SKM-1 (cell line): Measurements from ENCODE around the gene ZNF689.

Source experiments
- DNase-seq: peaks from one replicate; lab custom pipeline; 2025; ENCODE audit not compliant: unreplicated experiment; lab: John Stamatoyannopoulos, UW

Gene ZNF689

GRCh38 chr16:30609926-30610839, at the start of gene ZNF689:
TSS of gene ZNF689 (minus strand) at chr16:30610389. CDS start at chr16:30610041, 348 bp downstream.
- peak; percentile 93 for DNase-seq

DNA sequence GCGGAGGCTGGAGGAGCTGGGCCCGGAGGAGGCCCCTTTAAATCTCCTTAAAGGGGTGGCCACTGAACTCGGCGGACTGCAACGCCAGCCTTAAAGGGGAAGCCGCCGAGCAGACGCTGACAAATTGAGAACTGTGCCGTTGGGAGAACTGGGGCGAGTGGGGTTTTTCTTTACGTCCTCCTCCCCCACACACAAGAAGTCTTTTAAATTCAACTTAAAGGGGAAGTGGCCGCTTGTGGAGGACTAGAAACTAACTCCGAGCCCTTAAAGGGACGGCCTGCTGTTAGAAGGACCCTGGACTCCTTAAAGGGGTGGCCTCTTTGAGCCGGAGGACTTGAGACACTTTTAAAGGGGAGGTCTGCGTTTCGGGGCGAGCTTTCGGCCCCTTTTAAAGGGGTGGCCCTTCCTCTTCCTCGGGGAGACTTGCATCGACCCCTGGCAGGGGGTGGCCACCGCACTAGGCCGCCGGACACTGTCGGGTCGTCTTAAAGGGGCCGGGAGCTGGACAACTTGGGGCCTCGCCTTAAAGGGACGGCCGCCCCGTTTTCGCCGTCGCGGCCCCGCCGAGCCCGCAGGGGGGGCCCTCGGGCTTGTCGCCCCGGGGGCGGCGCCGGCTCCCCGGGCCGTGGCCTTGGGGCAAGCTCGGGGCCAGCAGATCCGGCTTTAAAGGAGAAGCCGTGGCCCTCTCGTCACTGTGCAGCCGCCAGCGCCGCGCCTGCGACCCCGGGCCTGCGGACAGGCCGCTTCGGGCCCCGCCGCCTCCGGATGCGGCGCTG, 48.7 kb upstream of the ZNF689 start:
- peak; percentile 98 for DNase-seq

- DNase-seq: peak; percentile 99
Observed at GRCh38 chr16:30657866-30658730, 47.9 kb upstream of the ZNF689 start, which contains the start of gene FBRS. TSS of gene FBRS (plus strand) at chr16:30658431. CDS start at chr16:30659519, 1,088 bp downstream.

DNA sequence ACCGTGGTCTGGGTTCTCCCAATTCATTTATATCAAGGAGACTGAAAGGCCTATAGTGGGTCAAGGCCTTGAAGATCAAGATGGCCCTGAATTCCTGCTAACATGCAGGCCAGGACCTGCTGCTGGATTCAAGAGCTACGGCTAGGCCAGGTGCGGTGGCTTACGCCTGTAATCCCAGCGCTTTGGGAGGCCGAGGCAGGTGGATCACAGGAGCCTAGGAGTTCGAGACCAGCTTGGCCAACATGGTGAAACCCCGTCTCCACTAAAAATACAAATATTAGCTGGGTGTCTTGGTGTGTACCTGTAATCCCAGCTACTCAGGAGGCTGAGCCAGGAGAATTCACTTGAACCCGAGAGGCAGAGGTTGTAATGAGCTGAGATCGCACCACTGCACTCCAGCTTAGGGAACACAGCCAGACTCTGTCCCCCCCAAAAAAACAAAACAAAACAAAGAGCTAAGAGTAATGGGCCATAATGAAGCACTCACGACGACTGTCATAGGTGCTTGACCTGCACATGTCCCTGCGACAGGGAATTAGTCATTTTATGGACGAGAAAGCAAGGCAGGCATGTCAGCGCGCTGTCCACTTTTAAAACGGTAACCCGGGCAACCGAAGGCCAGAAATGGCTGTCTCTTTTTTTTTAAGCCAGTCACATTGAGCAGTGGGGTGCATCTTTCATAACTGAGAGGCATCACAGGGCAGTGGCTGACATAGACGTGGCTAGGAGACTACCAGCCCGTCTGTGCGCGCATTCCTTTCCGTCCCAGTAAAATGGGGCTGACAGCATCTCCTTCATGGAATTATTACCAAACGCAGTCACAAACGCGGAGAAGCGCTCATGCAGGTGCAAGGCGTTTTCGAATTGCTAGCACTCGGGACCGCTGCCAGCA, 47.0 kb upstream of the ZNF689 start:
- DNase-seq: no peak

DNA sequence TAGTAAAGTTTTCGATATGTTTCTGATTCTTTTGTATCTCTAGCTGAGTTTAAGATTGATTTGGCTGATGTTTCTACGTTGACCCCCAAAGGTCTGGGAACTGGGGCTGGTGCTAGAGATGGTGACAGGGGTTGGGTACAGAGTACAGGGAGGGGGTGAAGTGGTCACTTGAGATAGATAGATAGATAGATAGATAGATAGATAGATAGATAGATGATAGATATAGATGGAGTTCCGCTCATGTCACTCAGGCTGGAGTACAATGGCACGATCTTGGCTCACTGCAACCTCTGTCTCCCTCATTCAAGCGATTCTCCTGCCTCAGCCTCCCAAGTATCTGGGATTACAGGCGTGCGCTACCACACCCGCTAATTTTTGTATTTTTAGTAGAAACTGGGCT, 46.2 kb upstream of the ZNF689 start:
- DNase-seq: no peak

GRCh38 chr16:30655815-30656347, 45.7 kb upstream of the ZNF689 start:
- DNase-seq: no peak

DNA sequence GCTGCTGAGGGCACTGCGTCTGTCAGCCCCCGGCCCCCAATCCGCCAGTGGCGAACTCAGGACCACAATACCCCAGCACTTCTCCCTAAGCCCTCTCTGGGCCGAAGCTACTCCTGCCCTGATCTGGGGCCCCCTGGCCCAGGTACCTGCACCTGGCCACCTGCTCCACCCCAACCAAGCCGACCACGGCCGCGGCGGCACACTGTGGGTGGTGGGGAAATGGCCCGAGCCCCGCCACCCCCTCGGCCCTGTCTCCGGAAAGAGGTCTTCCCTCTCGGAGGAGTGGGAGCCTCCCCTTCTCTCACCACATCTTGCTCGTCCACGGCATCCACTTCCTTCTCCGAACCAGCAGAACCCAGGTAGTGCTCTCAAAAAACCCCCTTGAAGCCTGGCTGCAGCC, 44.7 kb upstream of the ZNF689 start:
- no peak for DNase-seq

GRCh38 chr16:30652718-30653117, 42.5 kb upstream of the ZNF689 start:
- DNase-seq: no peak

DNA sequence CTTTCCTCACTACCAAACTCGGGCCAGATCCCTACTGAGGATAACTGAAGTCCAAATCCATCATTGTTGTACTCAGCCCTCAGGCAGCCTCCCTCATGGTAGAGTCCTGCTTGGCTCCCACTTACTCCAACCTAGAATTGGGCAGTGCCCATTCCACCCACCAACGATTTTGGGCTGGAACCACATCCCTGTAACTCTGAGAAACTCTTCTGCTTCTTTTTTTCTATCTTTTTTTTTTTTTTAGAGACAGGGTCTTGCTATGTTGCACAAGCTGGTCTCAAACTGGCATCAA, 41.8 kb upstream of the ZNF689 start:
- no peak for DNase-seq

DNA sequence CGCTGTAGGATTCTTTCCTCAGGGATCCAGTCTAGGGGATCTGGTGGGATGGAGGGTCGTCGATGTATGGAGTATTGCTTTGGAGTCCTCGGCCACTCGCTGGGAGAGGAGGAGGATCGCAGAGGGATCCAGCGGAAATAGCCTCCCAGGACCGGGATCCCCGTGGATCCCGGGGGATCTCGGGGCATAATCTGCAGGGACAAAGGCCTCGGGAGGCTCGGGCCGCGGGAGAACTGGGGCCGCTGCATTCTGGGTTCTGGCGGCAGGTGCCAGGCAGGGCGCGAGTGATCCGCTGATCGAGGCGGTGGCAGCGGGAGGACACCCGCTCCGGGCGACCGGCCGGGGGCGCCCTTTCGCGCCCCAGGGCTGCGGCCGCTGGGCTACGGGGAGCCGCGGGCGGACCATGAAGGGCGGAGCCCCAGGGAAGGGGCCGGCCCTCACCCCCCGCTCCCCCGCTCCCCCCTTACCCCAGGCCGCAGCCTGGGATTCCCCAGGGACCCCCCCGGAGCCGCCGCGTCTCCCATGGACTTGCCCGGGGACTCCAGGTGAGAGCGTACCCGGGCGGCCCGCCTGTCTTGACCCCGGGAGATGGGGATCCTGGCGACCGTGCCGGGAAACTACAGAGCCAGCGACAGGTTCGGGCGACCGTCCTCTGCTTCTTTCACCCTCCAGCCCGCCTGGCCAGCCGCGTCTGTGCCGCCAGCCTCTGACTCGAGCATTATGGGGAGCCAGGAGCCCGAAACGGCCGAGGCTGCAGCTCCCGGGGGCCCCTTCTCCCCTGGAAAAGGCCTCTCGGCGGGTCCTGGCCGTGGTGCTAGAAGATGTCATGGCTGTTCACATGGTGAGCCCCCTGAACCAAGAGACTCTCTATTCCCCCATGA, 41.2 kb upstream of the ZNF689 start:
- DNase-seq: peak; percentile 54

GRCh38 chr16:30650369-30651123, 40.4 kb upstream of the ZNF689 start, which contains the start of gene PRR14:
TSS of gene PRR14 (plus strand) at chr16:30650960. CDS start at chr16:30651646, 686 bp downstream.
- peak; percentile 97 for DNase-seq

GRCh38 chr16:30649725-30650368, 39.7 kb upstream of the ZNF689 start:
- DNase-seq: no peak

DNA sequence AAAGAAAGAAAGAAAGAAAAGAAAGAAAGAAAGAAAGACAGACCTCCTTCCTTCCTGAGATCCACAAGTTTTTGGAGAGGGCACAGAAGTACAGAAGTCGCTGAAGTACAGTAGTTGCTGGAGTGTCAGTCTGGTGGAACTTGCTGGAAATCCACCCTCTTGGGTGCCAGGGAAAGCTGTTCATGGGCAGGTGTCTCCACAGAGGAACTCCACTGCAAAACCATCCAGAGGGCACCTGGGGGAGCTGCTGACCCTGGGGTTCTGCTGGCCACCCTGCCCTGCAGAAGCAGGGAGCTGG, 37.0 kb upstream of the ZNF689 start:
- no peak for DNase-seq

DNA sequence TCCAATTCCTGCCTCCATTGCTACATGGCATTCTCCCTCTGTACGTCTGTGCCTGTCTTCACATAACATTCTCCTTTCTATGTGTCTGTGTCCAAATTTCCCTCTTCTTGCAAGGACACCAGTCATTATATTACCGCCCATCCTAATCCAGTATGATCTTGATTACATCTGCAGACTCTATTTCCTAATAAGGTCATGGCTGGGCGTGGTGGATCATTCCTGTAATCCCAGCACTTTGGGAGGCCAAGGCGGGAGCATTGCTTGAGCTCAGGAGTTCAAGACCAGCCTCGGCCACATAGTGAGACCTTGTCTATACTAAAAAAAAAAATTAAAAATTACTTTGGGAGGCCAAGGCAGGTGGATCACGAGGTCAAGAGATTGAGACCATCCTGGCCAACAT, 35.5 kb upstream of the ZNF689 start:
- no peak for DNase-seq

DNA sequence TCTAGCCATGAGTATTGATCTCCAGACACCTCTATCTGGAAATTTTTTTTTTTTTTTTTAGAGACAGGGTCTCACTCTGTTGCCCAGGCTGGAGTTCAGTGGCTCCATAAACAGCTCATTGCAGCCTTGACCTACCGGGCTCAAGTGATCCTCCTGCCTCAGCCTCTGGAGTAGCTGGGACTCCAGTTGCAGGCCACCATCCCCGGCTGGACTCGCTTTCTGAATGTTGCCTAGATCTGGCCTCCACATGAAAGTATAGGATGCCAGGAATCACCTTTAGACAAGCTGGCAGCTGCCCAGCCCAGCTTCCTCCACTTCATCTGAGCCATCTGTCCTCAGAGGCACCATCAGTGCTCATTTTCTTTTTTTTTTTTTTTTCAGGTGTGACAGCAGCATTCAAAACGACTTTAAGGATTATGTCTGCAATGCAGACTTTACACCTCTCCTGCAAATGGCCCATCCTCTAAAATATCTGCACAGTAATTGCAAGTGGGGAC, 34.2 kb upstream of the ZNF689 start:
- no peak for DNase-seq

GRCh38 chr16:30641378-30641982, 31.3 kb upstream of the ZNF689 start:
- DNase-seq: no peak

- DNase-seq: peak; percentile 48
Observed at GRCh38 chr16:30637944-30638343, 27.8 kb upstream of the ZNF689 start.
